Heart left ventricle (tissue), 13 donors: ENCODE results near the gene CHST11.

Source experiments
- CTCF ChIP-seq, 12 donors: fragments of 200-600 bp; sonication (generic) in 4 of 12; IDR thresholded peaks; one replicate each; pipeline versions ENCODE4 v1.5.0 to v1.8.0; 2018 to 2022; ENCODE audit warnings: antibody characterized with exemption in 12 of 12, mild to moderate bottlenecking in 5 of 12
- POLR2A ChIP-seq, 2 donors: fragments of 450-650 bp; IDR thresholded peaks; one replicate each; pipeline ENCODE4 v1.6.1; 2017; ENCODE audit warnings: antibody characterized with exemption in 2 of 2, mild to moderate bottlenecking in 2 of 2, moderate library complexity in 2 of 2
- donor health status: ischemic (EF 13 %, LVEDD 7.1; RV severe dilation, severe dysfunction).
- donor health status: DM: no; HTN: yes; CAD: no.
- donor health status: DM: no; HTN: no; CAD: no.
- donor health status: ischemic (EF 25% LVEDD 6.9; RV normal size, moderate dysfunction).
- donor health status: ischemic (EF 25% LVEDD 5.7; RV mildly dilated, moderate dysfunction).
- donor health status: ischemic (EF 35%, LVEDD 5.7; RV mildly dilated, moderate dysfunction).
- donor health status: nonischemic (EF 11% LVEDD 7.7; RV severe dilation, severe dysfunction).
- donor health status: DM: yes; HTN: yes; CAD: no.
- donor health status: PGD.
- donor health status: ischemic (EF 29% LVEDD 5.4; RV normal size, mild dysfunction).
- donor health status: nonischemic (EF 23%, LVEDD 6.1; RV moderate dilation, normal function).

- TF ChIP-seq POLR2A (IDR thresholded peaks at IDR 0.05) (no peak), CTCF (IDR thresholded peaks at IDR 0.05) (no peak)
These were observed 193.8 kb downstream of the CHST11 start for GRCh38 chr12:104650541-104650940.
